PC-3 (cell line): ENCODE results near the gene SCAF8. TPM values are rescaled to one million over a fixed set of nuclear protein-coding genes. Genes with fewer than 3 reads are reported as not detected.

Experiments used
- ATAC-seq: fragments of 200-7000 bp; cut with Tn5 transposase; 2 replicates; pipeline ENCODE4 v1.9.1; 2020; ENCODE audit warnings: mild to moderate bottlenecking, moderate library complexity
- BruUV-seq: library from RNA; stranded (reverse); fragments of 400-500 nt; replicated peaks from 2 replicates; lab custom pipeline; 2021; lab: Mats Ljungman, UMichigan
- CTCF ChIA-PET: fragments of 300-600 bp; sonication (Branson Sonifier 250); formaldehyde crosslinking; loops from one replicate; lab custom pipeline; 2022; ENCODE audit warnings: antibody characterized with exemption; lab: Charles Lee
- POLR2A ChIA-PET: fragments of 300-600 bp; sonication (Branson Sonifier 250); formaldehyde crosslinking; loops from one replicate; lab custom pipeline; 2022; ENCODE audit warnings: antibody characterized with exemption; ENCODE audit not compliant: unreplicated experiment; lab: Charles Lee
- DNase-seq: peaks from one replicate; pipeline ENCODE4 v3.0.0-alpha.2; 2015
- H2AFZ ChIP-seq: fragments of 300-600 bp; sonication (generic); 2 replicates; pipeline ENCODE4 v1.6.0; 2016; ENCODE audit warnings: antibody characterized with exemption, low read length
- H3F3A ChIP-seq: fragments of 300-600 bp; sonication (generic); one replicate; pipeline ENCODE4 v1.6.0; 2017; ENCODE audit warnings: antibody characterized with exemption, low read length, control low read depth, mild to moderate bottlenecking; ENCODE audit not compliant: unreplicated experiment
- H3K27ac ChIP-seq: fragments of 300-600 bp; sonication (generic); 2 replicates; pipeline ENCODE4 v1.5.1; 2016; ENCODE audit warnings: mild to moderate bottlenecking, low read length
- H3K27me3 ChIP-seq: fragments of 300-600 bp; sonication (generic); 2 replicates; pipeline ENCODE4 v1.6.1; 2016; ENCODE audit warnings: low read length, mixed read lengths
- H3K36me3 ChIP-seq: fragments of 300-600 bp; sonication (generic); 2 replicates; pipeline ENCODE4 v1.6.1; 2016; ENCODE audit warnings: low read depth, mixed run types, low read length, mixed read lengths
- H3K4me1 ChIP-seq: fragments of 300-600 bp; sonication (generic); 2 replicates; pipeline ENCODE4 v1.5.1; 2016; ENCODE audit warnings: low read length; ENCODE audit not compliant: insufficient read depth
- H3K4me2 ChIP-seq: fragments of 300-600 bp; sonication (generic); 2 replicates; pipeline ENCODE4 v1.6.0; 2016; ENCODE audit warnings: low read length
- H3K4me3 ChIP-seq: fragments of 300-600 bp; sonication (generic); 2 replicates; pipeline ENCODE4 v1.5.1; 2016; ENCODE audit warnings: mild to moderate bottlenecking, low read length, mixed read lengths
- H3K79me2 ChIP-seq: fragments of 300-600 bp; sonication (generic); 2 replicates; pipeline ENCODE4 v1.6.1; 2017; ENCODE audit warnings: low read length, mixed read lengths
- H3K9ac ChIP-seq: fragments of 300-600 bp; sonication (generic); 2 replicates; pipeline ENCODE4 v1.6.0; 2016; ENCODE audit warnings: mild to moderate bottlenecking, low read length
- H3K9me2 ChIP-seq: fragments of 300-600 bp; sonication (generic); replicated peaks from 2 replicates; pipeline ENCODE4 v1.6.1; 2016; ENCODE audit warnings: mixed run types, low read length, mixed read lengths
- H3K9me3 ChIP-seq: fragments of 300-600 bp; sonication (generic); 2 replicates; pipeline ENCODE4 v1.6.1; 2016; ENCODE audit warnings: low read length, mixed read lengths
- H4K20me1 ChIP-seq: fragments of 300-600 bp; sonication (generic); 2 replicates; pipeline ENCODE4 v1.6.1; 2016; ENCODE audit warnings: low read length, mixed read lengths
- EZH2 ChIP-seq: fragments of 300-600 bp; sonication (generic); IDR thresholded peaks from one replicate; pipeline ENCODE4 v1.6.1; 2017; ENCODE audit warnings: antibody characterized with exemption, mild to moderate bottlenecking, low read length; ENCODE audit not compliant: unreplicated experiment
- EZH2phosphoT487 ChIP-seq: fragments of 300-600 bp; sonication (generic); IDR thresholded peaks from 2 replicates; pipeline ENCODE4 v1.6.1; 2018; ENCODE audit warnings: mild to moderate bottlenecking, antibody characterized with exemption, low read length, borderline replicate concordance
- intact Hi-C: fragments of 100-400 bp; cut with micrococcal nuclease; formaldehyde crosslinking; loops from 2 replicates; pipeline ENCODE4 v1.9.0; 2023
- total RNA-seq: library from RNA; depleted of rRNA; stranded (reverse); fragments of >200 nt; gene quantifications from 2 replicates; pipeline ENCODE4 v1.2.3, GENCODE V29; 2014
- TF ChIP-seq, protein P1 (sequence below): fragments of 300-600 bp; sonication (generic); conservative IDR thresholded peaks from 2 replicates; pipeline ENCODE4 v1.5.1; 2017; ENCODE audit warnings: antibody characterized with exemption, low read depth, mild to moderate bottlenecking, low read length

Gene SCAF8
- total RNA-seq, 1 experiment from 2014 or later = 11.9 TPM

DNA sequence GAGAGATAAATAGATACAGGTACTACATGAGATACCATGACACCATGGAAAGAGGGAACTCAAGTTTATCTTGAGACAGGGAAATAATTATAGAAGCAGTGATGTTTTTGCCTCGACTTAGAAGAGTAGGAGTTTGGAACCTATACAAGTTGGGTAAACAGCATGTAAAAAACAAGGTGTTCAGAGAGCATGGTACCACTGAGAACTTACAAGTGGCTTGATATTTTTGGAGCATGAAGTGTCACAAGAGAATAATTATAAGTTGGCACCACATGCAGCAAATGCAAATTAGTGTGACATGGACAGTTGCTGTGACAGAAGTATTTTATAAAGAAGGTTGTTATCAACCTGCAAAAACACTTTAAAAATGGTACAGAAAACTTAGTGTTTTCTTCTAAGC, 47.1 kb upstream of the SCAF8 start:
- H2AFZ ChIP-seq = no peak overlapping the region
- intact Hi-C loops = no loop called here
- no peaks in the 10 kb centered on the region for H3K27me3 ChIP-seq
- no peaks in the 10 kb centered on the region for H4K20me1 ChIP-seq
- H3K4me3 ChIP-seq = no peak overlapping the region
- no peak overlapping the region for H3K27ac ChIP-seq
- H3F3A ChIP-seq = no peaks in the 10 kb centered on the region
- no peaks in the 10 kb centered on the region for H3K9me3 ChIP-seq
- H3K79me2 ChIP-seq = no peaks in the 10 kb centered on the region
- POLR2A ChIA-PET = no interaction called here
- CTCF ChIA-PET = no interaction called here
- DNase-seq (no peak), ATAC-seq (no peak)
- no peaks in the 10 kb centered on the region for H3K36me3 ChIP-seq
- H3K4me2 ChIP-seq = no peak overlapping the region
- H3K4me1 ChIP-seq = peaks cover 8% of the 10 kb centered on the region
- H3K9me2 ChIP-seq = no peaks in the 10 kb centered on the region
- no peak for TF ChIP-seq EZH2
- TF ChIP-seq, protein P1, sequence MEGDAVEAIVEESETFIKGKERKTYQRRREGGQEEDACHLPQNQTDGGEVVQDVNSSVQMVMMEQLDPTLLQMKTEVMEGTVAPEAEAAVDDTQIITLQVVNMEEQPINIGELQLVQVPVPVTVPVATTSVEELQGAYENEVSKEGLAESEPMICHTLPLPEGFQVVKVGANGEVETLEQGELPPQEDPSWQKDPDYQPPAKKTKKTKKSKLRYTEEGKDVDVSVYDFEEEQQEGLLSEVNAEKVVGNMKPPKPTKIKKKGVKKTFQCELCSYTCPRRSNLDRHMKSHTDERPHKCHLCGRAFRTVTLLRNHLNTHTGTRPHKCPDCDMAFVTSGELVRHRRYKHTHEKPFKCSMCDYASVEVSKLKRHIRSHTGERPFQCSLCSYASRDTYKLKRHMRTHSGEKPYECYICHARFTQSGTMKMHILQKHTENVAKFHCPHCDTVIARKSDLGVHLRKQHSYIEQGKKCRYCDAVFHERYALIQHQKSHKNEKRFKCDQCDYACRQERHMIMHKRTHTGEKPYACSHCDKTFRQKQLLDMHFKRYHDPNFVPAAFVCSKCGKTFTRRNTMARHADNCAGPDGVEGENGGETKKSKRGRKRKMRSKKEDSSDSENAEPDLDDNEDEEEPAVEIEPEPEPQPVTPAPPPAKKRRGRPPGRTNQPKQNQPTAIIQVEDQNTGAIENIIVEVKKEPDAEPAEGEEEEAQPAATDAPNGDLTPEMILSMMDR = no peak
- TF ChIP-seq EZH2phosphoT487 = no peak
- no peak overlapping the region for H3K9ac ChIP-seq
- no TSS peak for BruUV-seq

GRCh38 chr6:154689493-154690255, 43.5 kb upstream of the SCAF8 start:
- no peak for ATAC-seq
- no TSS peak for BruUV-seq

GRCh38 chr6:154690857-154691256, 42.4 kb upstream of the SCAF8 start:
- ChIA-PET POLR2A (no interaction called here), CTCF (no interaction called here)
- no peaks in the 10 kb centered on the region for H3K9me3 ChIP-seq
- H4K20me1 ChIP-seq = no peaks in the 10 kb centered on the region
- DNase-seq = no peak
- TF ChIP-seq EZH2phosphoT487 (no peak), EZH2 (no peak)
- no peaks in the 10 kb centered on the region for H3K79me2 ChIP-seq
- no peaks in the 10 kb centered on the region for H3K9me2 ChIP-seq
- no peak overlapping the region for H3K9ac ChIP-seq
- H2AFZ ChIP-seq = no peak overlapping the region
- no peaks in the 10 kb centered on the region for H3K27me3 ChIP-seq
- H3K4me2 ChIP-seq = no peak overlapping the region
- no peaks in the 10 kb centered on the region for H3K4me1 ChIP-seq
- no peak overlapping the region for H3K4me3 ChIP-seq
- no TSS peak for BruUV-seq
- no peak for ATAC-seq
- intact Hi-C loops = no loop called here
- H3F3A ChIP-seq = no peaks in the 10 kb centered on the region
- H3K36me3 ChIP-seq = no peaks in the 10 kb centered on the region
- no peak overlapping the region for H3K27ac ChIP-seq

More at GRCh38 chr6:154689493-154690255, 43.5 kb upstream of the SCAF8 start:
- CTCF ChIA-PET = no interaction called here
- H3K27me3 ChIP-seq = no peaks in the 10 kb centered on the region
- intact Hi-C loops = no loop called here
- no peak overlapping the region for H3K4me3 ChIP-seq
- H3K79me2 ChIP-seq = no peaks in the 10 kb centered on the region
- no peaks in the 10 kb centered on the region for H3K4me1 ChIP-seq
- no peak for DNase-seq
- no peak for TF ChIP-seq EZH2phosphoT487
- no peak for TF ChIP-seq EZH2
- H3K4me2 ChIP-seq = no peak overlapping the region
- H3K36me3 ChIP-seq = no peaks in the 10 kb centered on the region
- no peak overlapping the region for H2AFZ ChIP-seq
- no peak overlapping the region for H3K27ac ChIP-seq
- no peaks in the 10 kb centered on the region for H3K9me3 ChIP-seq
- H3K9me2 ChIP-seq = no peaks in the 10 kb centered on the region
- POLR2A ChIA-PET = no interaction called here
- no peaks in the 10 kb centered on the region for H4K20me1 ChIP-seq
- H3F3A ChIP-seq = no peaks in the 10 kb centered on the region
- no peak overlapping the region for H3K9ac ChIP-seq
